HG03196 (cell line): ENCODE results near the gene ATP6V0A4.
"Not testable (repeated sequence)": the region's sequence is repeated elsewhere in the genome, so short reads cannot be mapped to it uniquely, and the experiment has no call there.

Experiments used
- ATAC-seq: cut with Tn5 transposase; IDR thresholded peaks from one replicate; pipeline ENCODE4 v1.9.1; 2021; ENCODE audit not compliant: unreplicated experiment

ATP6V0A4 gene

GRCh38 chr7:138797715-138798320, at the start of gene ATP6V0A4, which contains the start of gene TMEM213:
ATP6V0A4 (minus strand) TSS chr7:138798196; CDS start chr7:138771247, 26,949 bp downstream.
TMEM213 (plus strand) TSS chr7:138797994; CDS start chr7:138798105, 111 bp downstream.
- ATAC-seq = no peak

- no peak for ATAC-seq
Observed at GRCh38 chr7:138845711-138846110, 47.7 kb upstream of the ATP6V0A4 start.

GRCh38 chr7:138843632-138844580, 45.9 kb upstream of the ATP6V0A4 start:
- no peak for ATAC-seq

- no peak for ATAC-seq
Observed at GRCh38 chr7:138842111-138842510, 44.1 kb upstream of the ATP6V0A4 start.

- ATAC-seq = no peak
Observed at GRCh38 chr7:138838166-138838565, 40.2 kb upstream of the ATP6V0A4 start.

GRCh38 chr7:138837627-138838026, 39.6 kb upstream of the ATP6V0A4 start:
- ATAC-seq = no peak

GRCh38 chr7:138835087-138835486, 37.1 kb upstream of the ATP6V0A4 start:
- no peak for ATAC-seq

GRCh38 chr7:138834583-138834982, 36.6 kb upstream of the ATP6V0A4 start:
- no peak for ATAC-seq

GRCh38 chr7:138833596-138833995, 35.6 kb upstream of the ATP6V0A4 start:
- ATAC-seq = no peak

- ATAC-seq = no peak
Observed at GRCh38 chr7:138832966-138833365, 35.0 kb upstream of the ATP6V0A4 start.

GRCh38 chr7:138829335-138829734, 31.3 kb upstream of the ATP6V0A4 start:
- ATAC-seq = no peak

GRCh38 chr7:138828302-138828701, 30.3 kb upstream of the ATP6V0A4 start:
- ATAC-seq = no peak

GRCh38 chr7:138825049-138825721, 27.2 kb upstream of the ATP6V0A4 start:
- ATAC-seq = no peak

GRCh38 chr7:138822867-138823535, 25.0 kb upstream of the ATP6V0A4 start:
- no peak for ATAC-seq

GRCh38 chr7:138821912-138822311, 23.9 kb upstream of the ATP6V0A4 start:
- ATAC-seq = no peak

- no peak for ATAC-seq
Observed at GRCh38 chr7:138819625-138820024, 21.6 kb upstream of the ATP6V0A4 start.

GRCh38 chr7:138816650-138817049, 18.7 kb upstream of the ATP6V0A4 start:
- no peak for ATAC-seq

- ATAC-seq = no peak
Observed at GRCh38 chr7:138814816-138815332, 16.9 kb upstream of the ATP6V0A4 start.

GRCh38 chr7:138813945-138814344, 15.9 kb upstream of the ATP6V0A4 start:
- ATAC-seq = no peak

- ATAC-seq = not testable (repeated sequence)
Observed at GRCh38 chr7:138811327-138811726, 13.3 kb upstream of the ATP6V0A4 start.

- no peak for ATAC-seq
Observed at GRCh38 chr7:138809346-138809745, 11.3 kb upstream of the ATP6V0A4 start.
